KMS-11 (cell line): ENCODE results near the gene GTF2A1.

Experiments
- H2AFZ ChIP-seq: fragments of 200-600 bp; sonication (generic); 2 replicates; pipeline ENCODE4 v1.6.1; 2016; ENCODE audit warnings: antibody characterized with exemption, mixed run types, low read depth
- H3K27ac ChIP-seq: fragments of 200-600 bp; sonication (generic); 2 replicates; pipeline ENCODE4 v1.6.1; 2016; ENCODE audit warnings: mild to moderate bottlenecking, mixed run types
- H3K27me3 ChIP-seq: fragments of 200-600 bp; sonication (generic); 2 replicates; pipeline ENCODE4 v1.6.1; 2017; ENCODE audit warnings: mild to moderate bottlenecking, low read depth, mixed run types, moderate library complexity; ENCODE audit not compliant: insufficient read depth
- H3K36me3 ChIP-seq: fragments of 200-600 bp; sonication (generic); 2 replicates; pipeline ENCODE4 v1.6.1; 2017; ENCODE audit warnings: mild to moderate bottlenecking, mixed run types; ENCODE audit not compliant: insufficient read depth
- H3K4me1 ChIP-seq: fragments of 200-600 bp; sonication (generic); 2 replicates; pipeline ENCODE4 v1.6.1; 2016; ENCODE audit warnings: mild to moderate bottlenecking, low read depth, mixed run types; ENCODE audit not compliant: poor library complexity, severe bottlenecking
- H3K4me2 ChIP-seq: fragments of 200-600 bp; sonication (generic); 2 replicates; pipeline ENCODE4 v1.7.0; 2016; ENCODE audit warnings: mild to moderate bottlenecking, mixed run types
- H3K4me3 ChIP-seq: fragments of 200-600 bp; sonication (generic); IDR thresholded peaks from 2 replicates; pipeline ENCODE4 v1.6.1; 2017; ENCODE audit warnings: low read depth, low read length, mixed read lengths; ENCODE audit not compliant: insufficient read depth
- H3K79me2 ChIP-seq: fragments of 200-600 bp; sonication (generic); 2 replicates; pipeline ENCODE4 v1.6.1; 2016; ENCODE audit warnings: low read depth, mixed run types; ENCODE audit not compliant: insufficient read depth
- H3K9ac ChIP-seq: fragments of 200-600 bp; sonication (generic); 2 replicates; pipeline ENCODE4 v1.6.1; 2016; ENCODE audit warnings: mild to moderate bottlenecking, mixed run types
- H4K20me1 ChIP-seq: fragments of 200-600 bp; sonication (generic); 2 replicates; pipeline ENCODE4 v1.6.1; 2016; ENCODE audit warnings: mild to moderate bottlenecking, mixed run types; ENCODE audit not compliant: insufficient read depth
- TF ChIP-seq, protein P1 (sequence below): fragments of 200-600 bp; sonication (generic); conservative IDR thresholded peaks from 2 replicates; pipeline ENCODE4 v1.6.1; 2017; ENCODE audit warnings: low read depth, mild to moderate bottlenecking, antibody characterized with exemption, low read length, moderate library complexity, mixed read lengths

The GTF2A1 gene

GRCh38 chr14:81236138-81236537 lies 15.4 kb upstream of the GTF2A1 start:
- Histone ChIP-seq H3K9ac (no peak overlapping the region), H3K79me2 (no peaks in the 10 kb centered on the region), H3K27me3 (no peaks in the 10 kb centered on the region)

GRCh38 chr14:81235096-81235495 lies 14.3 kb upstream of the GTF2A1 start:
- Histone ChIP-seq H3K36me3 (no peaks in the 10 kb centered on the region), H3K79me2 (no peaks in the 10 kb centered on the region), H3K27ac (no peak overlapping the region), H3K27me3 (no peaks in the 10 kb centered on the region), H2AFZ (no peak overlapping the region), H4K20me1 (no peaks in the 10 kb centered on the region), H3K4me3 (no peak overlapping the region), H3K4me1 (no peaks in the 10 kb centered on the region), H3K9ac (no peak overlapping the region), H3K4me2 (no peak overlapping the region)
- TF ChIP-seq, protein P1, sequence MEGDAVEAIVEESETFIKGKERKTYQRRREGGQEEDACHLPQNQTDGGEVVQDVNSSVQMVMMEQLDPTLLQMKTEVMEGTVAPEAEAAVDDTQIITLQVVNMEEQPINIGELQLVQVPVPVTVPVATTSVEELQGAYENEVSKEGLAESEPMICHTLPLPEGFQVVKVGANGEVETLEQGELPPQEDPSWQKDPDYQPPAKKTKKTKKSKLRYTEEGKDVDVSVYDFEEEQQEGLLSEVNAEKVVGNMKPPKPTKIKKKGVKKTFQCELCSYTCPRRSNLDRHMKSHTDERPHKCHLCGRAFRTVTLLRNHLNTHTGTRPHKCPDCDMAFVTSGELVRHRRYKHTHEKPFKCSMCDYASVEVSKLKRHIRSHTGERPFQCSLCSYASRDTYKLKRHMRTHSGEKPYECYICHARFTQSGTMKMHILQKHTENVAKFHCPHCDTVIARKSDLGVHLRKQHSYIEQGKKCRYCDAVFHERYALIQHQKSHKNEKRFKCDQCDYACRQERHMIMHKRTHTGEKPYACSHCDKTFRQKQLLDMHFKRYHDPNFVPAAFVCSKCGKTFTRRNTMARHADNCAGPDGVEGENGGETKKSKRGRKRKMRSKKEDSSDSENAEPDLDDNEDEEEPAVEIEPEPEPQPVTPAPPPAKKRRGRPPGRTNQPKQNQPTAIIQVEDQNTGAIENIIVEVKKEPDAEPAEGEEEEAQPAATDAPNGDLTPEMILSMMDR = no peak

More at GRCh38 chr14:81236138-81236537, 15.4 kb upstream of the GTF2A1 start:
- H2AFZ ChIP-seq = no peak overlapping the region
- no peak overlapping the region for H3K4me3 ChIP-seq
- H4K20me1 ChIP-seq = no peaks in the 10 kb centered on the region
- no peaks in the 10 kb centered on the region for H3K4me1 ChIP-seq
- no peak overlapping the region for H3K27ac ChIP-seq
- H3K36me3 ChIP-seq = no peaks in the 10 kb centered on the region
- TF ChIP-seq, protein P1 = no peak
- H3K4me2 ChIP-seq = no peak overlapping the region

- Histone ChIP-seq H2AFZ (no peak overlapping the region), H3K79me2 (no peaks in the 10 kb centered on the region), H3K4me2 (no peak overlapping the region)
Observed at GRCh38 chr14:81234278-81234677, 13.5 kb upstream of the GTF2A1 start.

DNA sequence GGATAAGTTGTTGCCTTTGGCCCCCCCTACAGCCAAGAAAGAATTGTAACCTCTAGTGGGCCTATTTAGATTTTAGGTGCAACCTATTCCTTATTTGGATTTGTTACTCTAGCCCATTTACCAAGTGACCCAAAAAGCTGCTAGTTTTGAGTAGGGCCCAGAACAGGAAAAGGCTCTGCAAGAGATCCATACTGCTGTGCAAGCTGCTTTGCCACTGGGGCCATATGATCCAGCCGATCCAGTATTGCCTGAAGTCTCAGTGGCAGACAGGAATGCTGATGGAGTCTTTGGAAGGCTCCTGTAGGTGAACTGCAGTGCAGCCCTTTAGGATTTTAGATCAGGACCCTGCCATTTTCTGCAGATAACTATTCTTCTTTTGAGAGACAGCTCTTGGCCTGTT lies 12.9 kb upstream of the GTF2A1 start:
- Histone ChIP-seq H2AFZ (no peak overlapping the region), H3K36me3 (no peaks in the 10 kb centered on the region), H3K9ac (no peak overlapping the region), H3K4me2 (no peak overlapping the region), H3K4me1 (no peaks in the 10 kb centered on the region), H3K4me3 (no peak overlapping the region), H4K20me1 (no peaks in the 10 kb centered on the region), H3K27ac (no peak overlapping the region), H3K27me3 (no peaks in the 10 kb centered on the region), H3K79me2 (no peaks in the 10 kb centered on the region)
- TF ChIP-seq, protein P1 = no peak

More at GRCh38 chr14:81234278-81234677, 13.5 kb upstream of the GTF2A1 start:
- TF ChIP-seq, protein P1 = no peak
- no peak overlapping the region for H3K27ac ChIP-seq
- no peaks in the 10 kb centered on the region for H3K36me3 ChIP-seq
- no peaks in the 10 kb centered on the region for H3K27me3 ChIP-seq
- no peak overlapping the region for H3K4me3 ChIP-seq
- no peaks in the 10 kb centered on the region for H4K20me1 ChIP-seq
- H3K4me1 ChIP-seq = no peaks in the 10 kb centered on the region
- H3K9ac ChIP-seq = no peak overlapping the region
